ENCODE measurements around the gene SIRT2.

GRCh38 chr19:38894968-38895367, 4.5 kb downstream of the SIRT2 start:
- TF ChIP-seq POLR2AphosphoS5 (IDR thresholded peaks at IDR 0.05; ENCODE audit: low read depth, low read length) = no peak
- TF ChIP-seq CTCF (IDR thresholded peaks at IDR 0.05; ENCODE audit: control extremely low read depth in 1 of 3, insufficient read depth in 1 of 3, low read depth in 1 of 3, low read length in 3 of 3) = no peak
- no peak for TF ChIP-seq GTF2F1 (IDR thresholded peaks at IDR 0.05; ENCODE audit: borderline replicate concordance, low read depth, low read length)
- no peak for TF ChIP-seq POLR2A (IDR thresholded peaks at IDR 0.05; ENCODE audit: control extremely low read depth in 1 of 2, low read depth in 2 of 2, low read length in 2 of 2)
- TF ChIP-seq MAX (IDR thresholded peaks at IDR 0.05) = no peak
- no peak for TF ChIP-seq NRF1 (IDR thresholded peaks at IDR 0.05; ENCODE audit: low read depth, low read length)
- no peak for TF ChIP-seq JUN (IDR thresholded peaks at IDR 0.05; ENCODE audit: low read depth, low read length)
- TF ChIP-seq EGR1 (IDR thresholded peaks at IDR 0.05; ENCODE audit: borderline replicate concordance, low read depth, low read length) = no peak
- no peak for TF ChIP-seq EP300 (IDR thresholded peaks at IDR 0.05; ENCODE audit: borderline replicate concordance in 1 of 2, low read depth in 2 of 2, low read length in 2 of 2)
- no peak for TF ChIP-seq ATF2 (IDR thresholded peaks at IDR 0.05; ENCODE audit: low read length)
- no peak for TF ChIP-seq KDM4A (IDR thresholded peaks at IDR 0.05; ENCODE audit: low read depth, low read length, severe bottlenecking)
- no peak for TF ChIP-seq KDM5A (IDR thresholded peaks at IDR 0.05; ENCODE audit: low read length)

Data from H1 (cell line).